ENCODE results near the gene PTPRG. TPM values are rescaled to one million over a fixed set of nuclear protein-coding genes. Genes with fewer than 3 reads are reported as not detected.

The PTPRG gene
- total and polyA plus RNA-seq, 2 of the 13 experiments (the other 11 are each of a cell fraction or from before 2014, with no cell fraction given) = 8.0 to 25.3 TPM

DNA sequence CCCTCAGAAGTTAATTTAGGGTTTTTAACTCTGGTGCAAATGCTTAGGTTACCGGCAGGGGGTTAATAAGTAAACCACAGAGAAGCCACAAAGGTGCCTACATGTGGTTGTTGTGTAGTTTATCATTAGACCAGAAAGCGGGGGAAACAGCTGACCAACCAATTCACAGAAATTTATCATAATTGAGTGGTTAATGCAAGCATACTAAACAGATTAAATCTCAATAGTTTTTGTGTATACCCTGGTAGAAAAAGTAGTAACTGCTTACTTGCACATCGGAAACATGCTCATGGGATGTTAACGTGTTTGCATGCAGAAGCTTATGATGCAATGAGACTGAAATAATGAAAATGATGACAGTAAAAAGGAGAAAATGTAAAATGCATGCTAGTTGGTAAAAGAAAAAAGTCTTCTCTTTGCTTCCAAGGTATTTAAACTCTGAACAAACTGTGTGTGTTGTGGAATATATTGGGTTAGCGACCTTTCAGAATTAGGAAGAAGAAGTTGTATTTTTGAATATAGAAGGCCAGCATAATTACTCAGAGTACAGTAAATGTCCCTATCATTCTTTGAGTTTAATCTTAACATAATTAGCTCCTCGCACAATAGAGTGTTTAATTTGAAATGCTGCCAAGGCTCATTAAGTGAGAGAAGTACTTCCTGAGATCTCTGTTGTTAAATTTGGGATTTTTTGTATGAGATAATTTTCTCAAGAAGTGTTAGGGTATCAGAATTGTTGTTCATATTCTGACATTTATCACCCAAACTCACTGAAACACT is 316.2 kb downstream of the PTPRG start (continued):
- TF ChIP-seq, protein P1, sequence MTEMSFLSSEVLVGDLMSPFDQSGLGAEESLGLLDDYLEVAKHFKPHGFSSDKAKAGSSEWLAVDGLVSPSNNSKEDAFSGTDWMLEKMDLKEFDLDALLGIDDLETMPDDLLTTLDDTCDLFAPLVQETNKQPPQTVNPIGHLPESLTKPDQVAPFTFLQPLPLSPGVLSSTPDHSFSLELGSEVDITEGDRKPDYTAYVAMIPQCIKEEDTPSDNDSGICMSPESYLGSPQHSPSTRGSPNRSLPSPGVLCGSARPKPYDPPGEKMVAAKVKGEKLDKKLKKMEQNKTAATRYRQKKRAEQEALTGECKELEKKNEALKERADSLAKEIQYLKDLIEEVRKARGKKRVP (CRISPR knock-in tag; IDR thresholded peaks at IDR 0.05) = peak in 1 of 2 experiments; percentile 85; a peak in 2 of 4 replicates
- TF ChIP-seq, protein P2, sequence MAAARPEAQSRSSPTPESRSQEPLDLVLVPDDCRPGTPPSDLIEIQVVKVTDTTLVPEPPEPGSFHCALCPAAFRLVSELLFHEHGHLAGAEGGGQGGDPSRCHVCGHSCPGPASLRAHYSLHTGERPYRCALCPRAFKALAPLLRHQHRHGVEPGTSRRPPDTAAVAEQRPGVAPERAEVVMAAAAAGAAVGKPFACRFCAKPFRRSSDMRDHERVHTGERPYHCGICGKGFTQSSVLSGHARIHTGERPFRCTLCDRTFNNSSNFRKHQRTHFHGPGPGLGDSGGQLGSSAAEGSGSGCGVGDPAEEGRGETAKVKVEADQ (CRISPR knock-in tag; IDR thresholded peaks at IDR 0.05; ENCODE audit: borderline replicate concordance) = no peak
- TF ChIP-seq ZNF563 (CRISPR knock-in tag; IDR thresholded peaks at IDR 0.05) (no peak), SMAD9 (CRISPR knock-in tag; IDR thresholded peaks at IDR 0.05) (no peak), BHLHE40 (IDR thresholded peaks at IDR 0.05; ENCODE audit: low read length) (no peak), EEA1 (CRISPR knock-in tag; IDR thresholded peaks at IDR 0.05; ENCODE audit: borderline replicate concordance) (no peak), FOXJ3 (CRISPR knock-in tag; IDR thresholded peaks at IDR 0.05; ENCODE audit: borderline replicate concordance) (peak; percentile 16; the same call in 1 of the 2 replicates), MYC (CRISPR knock-in tag; IDR thresholded peaks at IDR 0.05; ENCODE audit: borderline replicate concordance) (no peak), IKZF1 (IDR thresholded peaks at IDR 0.05) (no peak), ZNF589 (CRISPR knock-in tag; conservative IDR thresholded peaks at IDR 0.05) (no peak), ZNF12 (CRISPR knock-in tag; IDR thresholded peaks at IDR 0.05) (0 out of 2 replicates have a peak, but pooled peaks have one; percentile 25), ZNF614 (CRISPR knock-in tag; IDR thresholded peaks at IDR 0.05; ENCODE audit: borderline replicate concordance) (peak; percentile 95), NFRKB (IDR thresholded peaks at IDR 0.05) (no peak), CEBPB (IDR thresholded peaks at IDR 0.05; ENCODE audit: borderline replicate concordance, low read depth, low read length) (peak; percentile 69)
- TF ChIP-seq, protein P3, sequence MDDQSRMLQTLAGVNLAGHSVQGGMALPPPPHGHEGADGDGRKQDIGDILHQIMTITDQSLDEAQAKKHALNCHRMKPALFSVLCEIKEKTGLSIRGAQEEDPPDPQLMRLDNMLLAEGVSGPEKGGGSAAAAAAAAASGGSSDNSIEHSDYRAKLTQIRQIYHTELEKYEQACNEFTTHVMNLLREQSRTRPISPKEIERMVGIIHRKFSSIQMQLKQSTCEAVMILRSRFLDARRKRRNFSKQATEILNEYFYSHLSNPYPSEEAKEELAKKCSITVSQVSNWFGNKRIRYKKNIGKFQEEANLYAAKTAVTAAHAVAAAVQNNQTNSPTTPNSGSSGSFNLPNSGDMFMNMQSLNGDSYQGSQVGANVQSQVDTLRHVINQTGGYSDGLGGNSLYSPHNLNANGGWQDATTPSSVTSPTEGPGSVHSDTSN (CRISPR knock-in tag; IDR thresholded peaks at IDR 0.05; ENCODE audit: borderline replicate concordance) = no peak
- TF ChIP-seq, protein P4, sequence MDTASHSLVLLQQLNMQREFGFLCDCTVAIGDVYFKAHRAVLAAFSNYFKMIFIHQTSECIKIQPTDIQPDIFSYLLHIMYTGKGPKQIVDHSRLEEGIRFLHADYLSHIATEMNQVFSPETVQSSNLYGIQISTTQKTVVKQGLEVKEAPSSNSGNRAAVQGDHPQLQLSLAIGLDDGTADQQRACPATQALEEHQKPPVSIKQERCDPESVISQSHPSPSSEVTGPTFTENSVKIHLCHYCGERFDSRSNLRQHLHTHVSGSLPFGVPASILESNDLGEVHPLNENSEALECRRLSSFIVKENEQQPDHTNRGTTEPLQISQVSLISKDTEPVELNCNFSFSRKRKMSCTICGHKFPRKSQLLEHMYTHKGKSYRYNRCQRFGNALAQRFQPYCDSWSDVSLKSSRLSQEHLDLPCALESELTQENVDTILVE (CRISPR knock-in tag; IDR thresholded peaks at IDR 0.05) = no peak
- TF ChIP-seq, protein P5, sequence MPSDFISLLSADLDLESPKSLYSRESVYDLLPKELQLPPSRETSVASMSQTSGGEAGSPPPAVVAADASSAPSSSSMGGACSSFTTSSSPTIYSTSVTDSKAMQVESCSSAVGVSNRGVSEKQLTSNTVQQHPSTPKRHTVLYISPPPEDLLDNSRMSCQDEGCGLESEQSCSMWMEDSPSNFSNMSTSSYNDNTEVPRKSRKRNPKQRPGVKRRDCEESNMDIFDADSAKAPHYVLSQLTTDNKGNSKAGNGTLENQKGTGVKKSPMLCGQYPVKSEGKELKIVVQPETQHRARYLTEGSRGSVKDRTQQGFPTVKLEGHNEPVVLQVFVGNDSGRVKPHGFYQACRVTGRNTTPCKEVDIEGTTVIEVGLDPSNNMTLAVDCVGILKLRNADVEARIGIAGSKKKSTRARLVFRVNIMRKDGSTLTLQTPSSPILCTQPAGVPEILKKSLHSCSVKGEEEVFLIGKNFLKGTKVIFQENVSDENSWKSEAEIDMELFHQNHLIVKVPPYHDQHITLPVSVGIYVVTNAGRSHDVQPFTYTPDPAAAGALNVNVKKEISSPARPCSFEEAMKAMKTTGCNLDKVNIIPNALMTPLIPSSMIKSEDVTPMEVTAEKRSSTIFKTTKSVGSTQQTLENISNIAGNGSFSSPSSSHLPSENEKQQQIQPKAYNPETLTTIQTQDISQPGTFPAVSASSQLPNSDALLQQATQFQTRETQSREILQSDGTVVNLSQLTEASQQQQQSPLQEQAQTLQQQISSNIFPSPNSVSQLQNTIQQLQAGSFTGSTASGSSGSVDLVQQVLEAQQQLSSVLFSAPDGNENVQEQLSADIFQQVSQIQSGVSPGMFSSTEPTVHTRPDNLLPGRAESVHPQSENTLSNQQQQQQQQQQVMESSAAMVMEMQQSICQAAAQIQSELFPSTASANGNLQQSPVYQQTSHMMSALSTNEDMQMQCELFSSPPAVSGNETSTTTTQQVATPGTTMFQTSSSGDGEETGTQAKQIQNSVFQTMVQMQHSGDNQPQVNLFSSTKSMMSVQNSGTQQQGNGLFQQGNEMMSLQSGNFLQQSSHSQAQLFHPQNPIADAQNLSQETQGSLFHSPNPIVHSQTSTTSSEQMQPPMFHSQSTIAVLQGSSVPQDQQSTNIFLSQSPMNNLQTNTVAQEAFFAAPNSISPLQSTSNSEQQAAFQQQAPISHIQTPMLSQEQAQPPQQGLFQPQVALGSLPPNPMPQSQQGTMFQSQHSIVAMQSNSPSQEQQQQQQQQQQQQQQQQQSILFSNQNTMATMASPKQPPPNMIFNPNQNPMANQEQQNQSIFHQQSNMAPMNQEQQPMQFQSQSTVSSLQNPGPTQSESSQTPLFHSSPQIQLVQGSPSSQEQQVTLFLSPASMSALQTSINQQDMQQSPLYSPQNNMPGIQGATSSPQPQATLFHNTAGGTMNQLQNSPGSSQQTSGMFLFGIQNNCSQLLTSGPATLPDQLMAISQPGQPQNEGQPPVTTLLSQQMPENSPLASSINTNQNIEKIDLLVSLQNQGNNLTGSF (CRISPR knock-in tag; IDR thresholded peaks at IDR 0.05) = no peak

Data from HepG2 (cell line).